NCI-H82 treated with DMSO at 0.1 percent for 48 hours (cell line): ENCODE results near the gene TMEM95.

ENCODE experiments used
- DNase-seq: peaks from one replicate; lab custom pipeline; 2025; ENCODE audit not compliant: unreplicated experiment; lab: John Stamatoyannopoulos, UW

TMEM95 gene

GRCh38 chr17:7374353-7374752, 19.4 kb downstream of the TMEM95 start:
- no peak for DNase-seq

- DNase-seq = no peak
Measured at GRCh38 chr17:7379134-7379533, 24.2 kb downstream of the TMEM95 start.

- no peak for DNase-seq
Measured at GRCh38 chr17:7380321-7380720, 25.4 kb downstream of the TMEM95 start.

- no peak for DNase-seq
Measured at GRCh38 chr17:7380855-7381683, 26.1 kb downstream of the TMEM95 start, which contains the start of gene TNK1. Gene TNK1 (plus strand): TSS chr17:7381089. CDS start chr17:7382927, 1,838 bp downstream.

GRCh38 chr17:7382901-7383300, 27.9 kb downstream of the TMEM95 start:
- no peak for DNase-seq

GRCh38 chr17:7383371-7383741, 28.4 kb downstream of the TMEM95 start:
- DNase-seq = no peak

- peak; percentile 16 for DNase-seq
Measured at GRCh38 chr17:7383742-7384488, 29.0 kb downstream of the TMEM95 start.

- DNase-seq = no peak
Measured at GRCh38 chr17:7384489-7385081, 29.6 kb downstream of the TMEM95 start.

- DNase-seq = no peak
Measured at GRCh38 chr17:7388856-7389255, 33.9 kb downstream of the TMEM95 start.

GRCh38 chr17:7389924-7390910, 35.3 kb downstream of the TMEM95 start:
- no peak for DNase-seq

GRCh38 chr17:7391307-7391706, 36.4 kb downstream of the TMEM95 start:
- no peak for DNase-seq

GRCh38 chr17:7392696-7393612, 38.0 kb downstream of the TMEM95 start:
- DNase-seq = no peak

GRCh38 chr17:7393613-7394451, 38.9 kb downstream of the TMEM95 start:
- DNase-seq = peak; percentile 19

- DNase-seq = peak; percentile 57
Measured at GRCh38 chr17:7394452-7395191, 39.7 kb downstream of the TMEM95 start, which contains the start of gene PLSCR3. Gene PLSCR3 (minus strand): TSS chr17:7394525. CDS start chr17:7394110, 415 bp downstream.

- DNase-seq = no peak
Measured at GRCh38 chr17:7396147-7396546, 41.2 kb downstream of the TMEM95 start.

GRCh38 chr17:7398612-7399011, 43.7 kb downstream of the TMEM95 start:
- no peak for DNase-seq

GRCh38 chr17:7403043-7403726, 48.2 kb downstream of the TMEM95 start:
- no peak for DNase-seq

GRCh38 chr17:7403727-7403976, 48.7 kb downstream of the TMEM95 start:
- DNase-seq = peak; percentile 81
